Kidney epithelial cell (primary cell): Measurements from ENCODE around the gene ABCC3. TPM values are rescaled to one million over a fixed set of nuclear protein-coding genes. Genes with fewer than 3 reads are reported as not detected.

Source experiments
- DNase-seq: peaks from one replicate; pipeline ENCODE4 v3.0.0-alpha.2; 2010; ENCODE audit warnings: low read depth
- H3K27me3 ChIP-seq: 2 replicates; pipeline ENCODE4 v1.6.0; 2011; ENCODE audit warnings: low read length; ENCODE audit not compliant: control insufficient read depth, insufficient read depth
- H3K36me3 ChIP-seq: 2 replicates; pipeline ENCODE4 v1.5.1; 2011; ENCODE audit warnings: low read length; ENCODE audit not compliant: control insufficient read depth, insufficient read depth
- H3K4me3 ChIP-seq: 2 replicates; pipeline ENCODE4 v1.5.1; 2011; ENCODE audit warnings: low read depth, mild to moderate bottlenecking, control low read depth, low read length
- total RNA-seq: library from RNA; depleted of rRNA; stranded (reverse); fragments of >200 nt; gene quantifications from 2 replicates; pipeline ENCODE4 v1.2.3, GENCODE V29; 2015
- TF ChIP-seq, protein P1 (sequence below): IDR thresholded peaks from 2 replicates; pipeline ENCODE4 v1.5.1; 2011; ENCODE audit warnings: mild to moderate bottlenecking, moderate library complexity, low read length, control low read depth, inconsistent platforms; ENCODE audit not compliant: insufficient read depth, poor library complexity, severe bottlenecking

The ABCC3 gene
- total RNA-seq, 1 donor from 2014 or later = 1.3 TPM

DNA sequence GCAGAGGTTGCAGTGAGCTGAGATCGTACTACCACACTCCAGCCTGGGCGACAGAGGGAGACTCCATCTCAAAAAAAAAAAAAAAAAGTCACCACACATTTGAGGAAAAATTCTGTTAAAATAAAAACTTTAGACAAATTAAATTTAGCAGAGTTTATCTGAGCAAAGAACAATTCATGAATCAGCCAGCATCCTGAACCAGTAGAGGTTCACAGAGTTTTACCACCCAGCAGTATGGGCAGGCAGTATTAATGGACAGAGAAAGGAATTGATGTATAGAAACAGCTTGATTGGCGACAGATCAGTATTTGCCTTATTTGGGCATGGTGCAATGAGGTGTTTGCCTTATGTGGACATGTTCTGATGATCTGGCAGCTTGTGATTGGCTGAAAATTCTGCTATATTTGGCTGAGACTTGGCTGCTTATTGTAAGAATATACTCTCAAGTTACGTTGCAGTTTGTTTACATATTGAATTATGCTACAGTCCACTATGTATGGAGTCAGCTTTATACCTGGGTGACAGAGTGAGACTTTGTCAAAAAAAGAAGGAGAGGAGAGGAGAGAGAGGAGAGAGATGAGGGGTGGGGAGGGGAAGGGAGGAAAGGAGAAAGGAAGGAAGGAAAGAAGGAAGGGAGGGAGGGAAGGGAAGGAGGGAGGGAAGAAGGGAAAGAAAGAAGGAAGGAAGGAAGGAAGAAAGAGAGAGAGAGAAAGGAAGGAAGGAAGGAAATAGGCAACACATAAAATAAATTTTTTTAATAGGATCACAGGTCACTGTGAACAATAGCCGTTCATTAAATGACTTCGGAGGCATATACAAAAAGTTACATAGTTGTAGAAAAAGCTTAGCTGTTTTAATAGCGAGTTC lies 14.6 kb downstream of the ABCC3 start:
- Histone ChIP-seq H3K27me3 (no peaks in the 10 kb centered on the region), H3K36me3 (no peaks in the 10 kb centered on the region), H3K4me3 (no peak overlapping the region)
- no peak for DNase-seq
- TF ChIP-seq, protein P1, sequence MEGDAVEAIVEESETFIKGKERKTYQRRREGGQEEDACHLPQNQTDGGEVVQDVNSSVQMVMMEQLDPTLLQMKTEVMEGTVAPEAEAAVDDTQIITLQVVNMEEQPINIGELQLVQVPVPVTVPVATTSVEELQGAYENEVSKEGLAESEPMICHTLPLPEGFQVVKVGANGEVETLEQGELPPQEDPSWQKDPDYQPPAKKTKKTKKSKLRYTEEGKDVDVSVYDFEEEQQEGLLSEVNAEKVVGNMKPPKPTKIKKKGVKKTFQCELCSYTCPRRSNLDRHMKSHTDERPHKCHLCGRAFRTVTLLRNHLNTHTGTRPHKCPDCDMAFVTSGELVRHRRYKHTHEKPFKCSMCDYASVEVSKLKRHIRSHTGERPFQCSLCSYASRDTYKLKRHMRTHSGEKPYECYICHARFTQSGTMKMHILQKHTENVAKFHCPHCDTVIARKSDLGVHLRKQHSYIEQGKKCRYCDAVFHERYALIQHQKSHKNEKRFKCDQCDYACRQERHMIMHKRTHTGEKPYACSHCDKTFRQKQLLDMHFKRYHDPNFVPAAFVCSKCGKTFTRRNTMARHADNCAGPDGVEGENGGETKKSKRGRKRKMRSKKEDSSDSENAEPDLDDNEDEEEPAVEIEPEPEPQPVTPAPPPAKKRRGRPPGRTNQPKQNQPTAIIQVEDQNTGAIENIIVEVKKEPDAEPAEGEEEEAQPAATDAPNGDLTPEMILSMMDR = no peak

DNA sequence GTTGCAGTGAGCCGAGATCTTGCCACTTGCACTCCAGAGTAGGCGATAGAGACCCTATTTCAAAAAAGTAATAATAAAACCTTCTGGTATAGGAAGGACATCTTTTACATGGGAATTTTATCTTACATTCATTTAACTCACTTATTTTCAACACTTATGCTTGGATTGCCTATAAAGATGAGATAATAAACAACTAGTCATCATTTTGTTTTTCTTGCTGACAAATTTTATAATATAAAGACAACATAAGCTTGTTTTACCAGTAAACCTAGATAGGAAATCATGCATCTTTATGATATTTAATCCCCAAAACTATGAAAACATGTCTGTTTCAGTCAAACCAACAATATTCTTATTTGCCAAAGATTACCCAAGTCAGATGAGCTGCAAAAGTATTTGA lies 17.0 kb downstream of the ABCC3 start:
- TF ChIP-seq, protein P1 = no peak
- Histone ChIP-seq H3K27me3 (no peaks in the 10 kb centered on the region), H3K4me3 (no peak overlapping the region), H3K36me3 (no peaks in the 10 kb centered on the region)
- no peak for DNase-seq

DNA sequence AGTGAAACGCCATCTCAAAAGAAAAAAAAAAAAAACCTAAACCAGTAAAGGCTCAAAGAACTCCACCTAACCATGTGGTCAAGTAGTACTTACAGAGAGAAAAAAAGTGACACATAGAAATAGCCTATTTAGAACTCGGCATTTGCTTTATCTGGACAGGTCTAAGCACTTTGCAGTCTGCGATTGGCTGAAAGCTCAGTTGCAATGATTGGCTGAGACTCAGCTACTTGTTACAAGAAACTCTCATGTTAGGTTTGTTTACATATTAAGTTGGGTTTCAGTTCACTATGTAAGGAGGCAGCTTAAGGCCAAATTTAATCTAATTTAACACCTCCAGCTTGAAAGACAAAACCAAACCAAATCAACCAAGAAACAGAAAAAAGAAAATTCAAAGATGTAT lies 19.1 kb downstream of the ABCC3 start:
- Histone ChIP-seq H3K36me3 (no peaks in the 10 kb centered on the region), H3K4me3 (no peak overlapping the region), H3K27me3 (no peaks in the 10 kb centered on the region)
- no peak for DNase-seq
- TF ChIP-seq, protein P1 = no peak

DNA sequence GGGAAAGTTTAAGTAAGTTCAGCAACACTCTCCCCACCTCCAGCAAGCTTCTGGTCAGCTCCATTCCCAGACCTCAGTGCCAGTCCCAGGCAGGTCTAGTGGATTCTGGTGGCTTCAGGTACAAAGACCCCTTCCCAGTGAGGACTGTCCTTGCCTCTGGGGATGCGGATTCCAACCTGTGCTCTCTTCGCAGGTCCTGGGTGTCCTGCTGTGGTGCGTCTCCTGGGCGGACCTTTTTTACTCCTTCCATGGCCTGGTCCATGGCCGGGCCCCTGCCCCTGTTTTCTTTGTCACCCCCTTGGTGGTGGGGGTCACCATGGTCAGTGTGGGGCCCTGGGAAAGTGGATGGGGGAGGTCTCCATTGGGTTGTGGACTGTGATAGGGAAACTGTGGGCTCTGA lies 21.8 kb downstream of the ABCC3 start:
- H3K4me3 ChIP-seq = no peak overlapping the region
- TF ChIP-seq, protein P1 = no peak
- no peaks in the 10 kb centered on the region for H3K36me3 ChIP-seq

DNA sequence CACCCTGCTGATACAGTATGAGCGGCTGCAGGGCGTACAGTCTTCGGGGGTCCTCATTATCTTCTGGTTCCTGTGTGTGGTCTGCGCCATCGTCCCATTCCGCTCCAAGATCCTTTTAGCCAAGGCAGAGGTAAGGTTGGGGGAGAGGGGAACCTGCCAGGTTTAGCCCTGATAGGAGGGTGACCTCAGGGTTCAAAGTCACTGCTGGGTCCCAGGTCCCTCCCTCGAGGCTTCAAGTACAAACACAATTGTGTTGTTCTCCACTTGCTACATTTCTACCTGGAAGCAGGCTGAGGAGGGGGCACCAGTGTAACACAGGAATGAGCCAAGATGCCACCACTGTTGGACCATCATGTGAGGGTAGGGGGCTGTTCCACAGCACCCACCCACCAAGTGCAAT lies 22.4 kb downstream of the ABCC3 start:
- no peaks in the 10 kb centered on the region for H3K36me3 ChIP-seq
- H3K27me3 ChIP-seq = no peaks in the 10 kb centered on the region
- TF ChIP-seq, protein P1 = no peak
- no peak overlapping the region for H3K4me3 ChIP-seq
- DNase-seq = no peak

More for the DNA sequence above, 21.8 kb downstream of the ABCC3 start:
- no peaks in the 10 kb centered on the region for H3K27me3 ChIP-seq
- DNase-seq = no peak

DNA sequence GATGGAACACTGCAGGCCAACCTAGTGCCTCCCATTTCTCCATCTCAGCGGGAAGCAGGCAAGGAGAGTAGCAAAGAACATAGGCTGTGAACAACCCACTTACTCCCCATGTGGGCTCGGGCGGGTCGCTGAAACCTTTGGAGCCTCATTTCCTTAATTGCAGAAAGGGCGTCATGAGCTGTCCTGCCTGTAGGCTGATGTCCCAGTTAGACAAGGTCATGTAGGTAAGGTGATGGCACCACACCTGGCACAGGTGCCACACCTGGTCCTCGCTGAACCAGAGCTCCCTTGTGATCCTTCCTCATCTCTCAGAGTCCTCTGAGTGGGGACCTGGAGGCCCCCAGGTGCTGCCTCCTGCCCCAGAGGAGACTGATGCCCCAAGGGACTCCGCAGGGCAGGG lies 22.9 kb downstream of the ABCC3 start:
- no peaks in the 10 kb centered on the region for H3K27me3 ChIP-seq
- H3K4me3 ChIP-seq = no peak overlapping the region
- peaks cover 1% of the 10 kb centered on the region for H3K36me3 ChIP-seq
- DNase-seq = no peak
- TF ChIP-seq, protein P1 = no peak
